ENCODE results near the gene PEG3. TPM values are rescaled to one million over a fixed set of nuclear protein-coding genes. Genes with fewer than 3 reads are reported as not detected.

Gene PEG3
- total and polyA plus RNA-seq, 2 of the 8 experiments (the other 6 are each of a cell fraction or from before 2014, with no cell fraction given) = not detected

Small RNAs within 50 kb of the gene (small RNA-seq; reads per million reads assigned to genes)
- gene AC006115.2 (ENCODE audit: insufficient read depth) = not detected

Other genes starting within 250 kb of the PEG3 start
- 8.1 and 8.2 TPM in 2 replicates for gene ZNF71, start 245.4 kb downstream of the PEG3 start, total RNA-seq (2021; fragmentation: NEBNext Ultra II Directional; extraction: Animal tissue kit (Norgen Biotek cat#: 25700))
- 12.4 and 13.4 TPM in 2 replicates for gene ZNF71, start 245.4 kb downstream of the PEG3 start, polyA plus RNA-seq (2011; rRNA removed)
- not detected in 2 replicates for gene SMIM17, start 197.6 kb downstream of the PEG3 start, total RNA-seq (2021; fragmentation: NEBNext Ultra II Directional; extraction: Animal tissue kit (Norgen Biotek cat#: 25700))
- gene SMIM17, start 197.6 kb downstream of the PEG3 start, polyA plus RNA-seq (2011; rRNA removed) = 0.06 TPM in 1 of 2 replicates, not detected in the other
- 1.8 and 2.2 TPM in 2 replicates for gene ZNF835, start 169.0 kb downstream of the PEG3 start, total RNA-seq (2021; fragmentation: NEBNext Ultra II Directional; extraction: Animal tissue kit (Norgen Biotek cat#: 25700))
- gene ZNF835, start 169.0 kb downstream of the PEG3 start, polyA plus RNA-seq (2011; rRNA removed) = 0.02 and 0.05 TPM in 2 replicates
- not detected in 2 replicates for gene ZIM2, start within 50 bp of the PEG3 start, total RNA-seq (2021; fragmentation: NEBNext Ultra II Directional; extraction: Animal tissue kit (Norgen Biotek cat#: 25700))
- gene ZIM2, start within 50 bp of the PEG3 start, polyA plus RNA-seq (2011; rRNA removed) = not detected in 2 replicates